Kidney tubule cell (primary cell): Measurements from ENCODE around the gene SPAG17.

Source experiments
- DNase-seq: peaks from one replicate; pipeline ENCODE4 v3.0.0-alpha.2; 2018; ENCODE audit warnings: low spot score

SPAG17 gene

DNA sequence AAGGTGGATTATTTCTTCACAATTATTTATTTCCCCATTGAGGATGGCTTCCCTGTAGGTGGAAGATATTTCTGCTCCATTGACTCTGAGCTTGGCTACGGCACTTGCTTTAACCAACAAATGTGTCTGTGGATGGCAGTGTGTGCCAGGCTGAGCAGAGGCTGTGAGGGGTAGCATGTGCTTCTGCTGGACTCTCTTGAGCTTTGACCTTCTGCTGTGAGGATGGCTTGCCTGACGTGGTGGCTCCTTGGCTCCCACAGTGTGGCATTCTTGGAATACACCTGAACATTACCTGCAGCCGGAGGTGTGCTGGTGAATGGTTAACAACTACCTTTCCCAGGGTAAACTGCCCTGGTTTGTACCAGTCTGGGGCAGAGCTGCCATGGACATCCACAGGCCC, 208.6 kb downstream of the SPAG17 start:
- DNase-seq = peak; percentile 31

DNA sequence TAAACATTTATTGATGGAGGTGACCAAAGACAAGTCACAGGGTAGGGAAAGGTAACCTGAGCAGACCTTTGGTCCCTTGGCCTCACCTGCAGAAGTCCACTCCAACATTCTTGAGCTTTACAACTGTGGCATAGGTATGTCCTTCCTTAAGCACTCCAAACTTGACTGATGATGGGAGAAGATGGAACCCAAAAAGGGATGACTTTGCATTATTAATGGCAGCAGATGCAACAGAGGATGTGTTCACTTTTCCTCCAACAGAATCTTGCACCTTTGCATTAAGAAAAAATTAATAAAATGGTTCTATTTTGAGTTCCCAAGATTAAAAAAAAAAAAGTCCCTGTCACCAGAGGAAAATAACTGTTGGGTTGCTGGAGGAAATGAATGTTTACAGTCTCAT, 213.3 kb downstream of the SPAG17 start:
- no peak for DNase-seq

DNA sequence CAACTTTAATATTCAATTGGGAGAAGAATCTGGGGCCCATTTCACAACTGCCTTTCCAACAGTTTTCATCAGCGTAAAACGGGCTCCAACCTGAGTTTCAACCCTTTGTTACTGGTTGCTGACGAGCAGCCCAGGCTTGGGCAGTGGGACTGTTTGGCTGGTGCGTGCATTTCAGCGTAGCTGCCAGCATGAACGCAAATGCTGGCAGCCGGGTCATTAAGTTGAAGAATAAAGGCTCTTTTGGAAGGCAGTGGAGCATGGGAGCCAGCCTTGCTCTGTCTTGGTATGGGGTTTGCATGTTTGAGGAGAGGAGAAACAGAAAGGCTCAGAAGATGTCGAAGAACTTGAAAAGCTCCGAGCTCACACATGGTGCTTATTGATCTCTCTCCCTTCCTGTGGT, 214.8 kb downstream of the SPAG17 start:
- no peak for DNase-seq

DNA sequence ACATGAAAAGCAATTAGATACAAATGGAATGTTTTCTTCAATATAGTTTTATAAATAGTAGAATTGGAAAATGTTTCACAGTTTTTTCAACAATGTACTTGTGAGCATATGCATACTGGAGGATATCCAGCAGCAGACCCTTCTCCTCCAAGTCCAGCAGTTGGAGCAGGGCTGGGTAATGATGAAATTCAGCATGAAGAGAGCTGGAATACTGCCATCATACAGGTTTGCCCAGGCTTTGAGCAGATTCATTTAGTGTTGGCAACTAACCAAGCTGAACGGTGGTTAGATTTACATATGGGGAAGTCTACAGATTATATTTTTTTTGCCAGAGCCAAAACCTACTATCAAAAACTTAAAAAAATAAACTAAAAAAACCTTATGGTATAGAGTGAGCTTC, 217.1 kb downstream of the SPAG17 start:
- peak; percentile 13 for DNase-seq

DNA sequence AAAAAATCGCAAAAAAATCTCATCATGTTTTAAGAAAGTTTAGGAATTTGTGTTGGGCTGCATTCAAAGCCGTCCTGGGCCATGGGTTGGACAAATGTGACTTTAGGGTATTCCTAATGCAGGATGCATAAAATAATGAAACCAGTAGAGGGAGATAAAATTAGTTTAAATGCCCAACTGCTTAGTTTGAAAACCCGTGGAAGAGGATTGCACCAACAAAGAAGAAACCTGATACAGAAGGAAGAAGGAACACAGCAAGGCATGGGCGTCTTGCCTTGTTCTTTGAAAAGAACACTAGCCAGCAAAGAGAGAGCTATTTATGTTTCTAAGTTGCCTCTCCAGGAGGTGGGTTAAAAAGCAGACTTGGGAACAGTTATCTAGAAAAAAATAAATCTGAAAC, 217.6 kb downstream of the SPAG17 start:
- DNase-seq = no peak

DNA sequence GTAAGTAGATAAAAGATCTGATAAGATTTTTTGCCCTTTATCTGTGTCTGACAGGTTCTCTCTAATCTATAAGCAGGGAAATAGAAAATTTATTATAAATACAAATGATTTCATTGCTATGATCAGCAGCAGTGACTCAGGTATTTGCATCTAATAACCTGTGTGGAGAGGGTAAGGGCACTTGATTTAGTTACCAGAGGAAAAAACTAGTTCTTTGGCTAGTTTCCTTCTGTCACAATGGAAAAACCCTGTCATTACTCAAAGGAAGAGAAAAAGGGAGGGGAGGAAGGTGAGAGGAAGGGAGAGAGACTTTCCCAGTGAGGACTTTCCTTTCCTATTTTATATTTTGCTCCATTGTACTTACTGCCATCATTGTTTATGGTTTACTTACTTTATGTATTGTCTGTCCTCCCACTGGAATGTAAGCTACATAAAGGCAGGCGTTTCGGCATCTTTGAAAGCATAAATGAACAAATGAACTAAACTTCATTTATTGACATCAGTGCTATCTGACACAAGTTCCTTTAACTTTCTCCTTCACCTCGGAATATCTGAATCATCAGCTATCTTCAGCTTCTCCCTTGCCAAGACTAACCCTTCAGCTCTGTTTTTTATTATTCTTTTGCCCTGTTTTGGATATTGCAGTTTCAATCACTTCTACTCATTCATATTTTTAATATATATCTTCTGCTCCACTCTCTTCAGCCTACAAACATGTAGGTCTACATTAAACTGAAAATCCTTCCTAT, 220.6 kb downstream of the SPAG17 start:
- DNase-seq = no peak

DNA sequence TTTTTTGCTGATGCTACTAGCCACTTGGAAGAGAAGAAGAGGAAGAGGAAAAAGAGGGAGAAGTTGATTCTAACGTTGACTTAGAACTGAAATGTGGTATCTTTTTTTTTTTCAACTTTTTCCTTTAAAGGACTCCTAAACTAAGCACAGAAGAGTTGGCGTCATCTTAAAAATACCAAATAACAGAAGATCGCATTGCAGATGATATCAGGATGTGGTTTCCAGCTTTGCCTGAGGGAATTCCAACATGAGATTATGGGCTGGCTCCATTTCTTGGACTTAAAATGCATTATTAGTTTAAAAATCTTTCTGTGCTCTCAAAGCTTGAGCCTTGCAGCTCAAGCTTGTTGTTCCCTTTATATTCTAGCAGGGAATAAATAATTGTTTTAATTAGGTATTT, 225.7 kb downstream of the SPAG17 start:
- no peak for DNase-seq

DNA sequence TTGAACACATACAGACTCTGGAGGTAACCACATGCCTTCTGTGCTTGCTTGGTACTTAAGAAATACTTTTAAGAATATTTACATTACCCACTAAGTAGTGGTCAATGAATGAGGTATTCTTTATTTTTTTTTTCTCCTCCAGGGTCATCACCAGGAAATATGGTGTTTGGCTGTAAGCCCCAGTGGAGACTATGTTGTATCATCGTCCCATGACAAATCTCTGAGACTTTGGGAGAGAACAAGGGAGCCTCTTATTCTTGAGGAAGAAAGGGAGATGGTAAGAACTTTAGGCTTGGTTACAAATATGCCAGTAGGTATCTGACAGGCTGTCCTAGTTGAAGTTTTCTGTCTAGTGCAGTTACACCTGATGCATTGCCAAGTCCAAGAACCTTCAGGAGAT, 232.6 kb downstream of the SPAG17 start:
- no peak for DNase-seq

DNA sequence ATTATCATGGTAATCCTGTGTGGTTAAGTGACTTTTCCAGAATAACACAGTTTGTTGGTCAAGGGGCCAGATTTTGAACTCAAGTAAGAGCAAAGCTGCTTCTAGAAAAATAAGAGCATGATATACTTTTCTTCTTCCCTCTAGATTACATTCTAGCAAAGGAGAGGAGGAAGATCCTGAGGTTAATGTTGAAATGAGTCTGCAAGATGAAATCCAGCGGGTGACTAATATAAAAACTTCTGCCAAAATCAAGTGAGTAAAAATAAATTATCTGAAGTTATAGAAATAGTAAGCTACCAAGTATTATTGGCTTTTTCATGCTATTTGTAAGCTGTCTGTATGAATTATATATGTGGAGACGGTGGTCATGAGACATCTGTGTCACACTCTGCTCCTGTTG, 242.7 kb downstream of the SPAG17 start:
- DNase-seq = no peak

DNA sequence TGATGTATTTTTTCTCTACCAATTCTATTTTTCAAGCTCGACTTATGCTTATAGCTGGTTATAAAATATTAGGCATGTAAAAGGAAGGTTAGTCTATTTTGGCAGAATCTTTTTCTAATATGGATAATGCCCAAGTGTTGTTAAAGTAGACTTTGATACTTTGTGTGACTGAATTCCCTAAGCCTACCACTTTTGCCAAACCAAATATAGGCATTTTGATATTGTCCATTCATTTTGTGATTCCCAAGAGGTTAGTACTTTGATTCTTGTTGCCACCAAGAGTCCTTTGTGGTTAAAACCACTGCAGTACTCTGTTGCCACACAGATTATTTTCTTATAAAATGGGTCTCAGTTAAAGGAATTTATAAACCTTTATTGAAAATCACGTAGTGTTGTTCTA, 251.3 kb downstream of the SPAG17 start:
- DNase-seq = no peak

DNA sequence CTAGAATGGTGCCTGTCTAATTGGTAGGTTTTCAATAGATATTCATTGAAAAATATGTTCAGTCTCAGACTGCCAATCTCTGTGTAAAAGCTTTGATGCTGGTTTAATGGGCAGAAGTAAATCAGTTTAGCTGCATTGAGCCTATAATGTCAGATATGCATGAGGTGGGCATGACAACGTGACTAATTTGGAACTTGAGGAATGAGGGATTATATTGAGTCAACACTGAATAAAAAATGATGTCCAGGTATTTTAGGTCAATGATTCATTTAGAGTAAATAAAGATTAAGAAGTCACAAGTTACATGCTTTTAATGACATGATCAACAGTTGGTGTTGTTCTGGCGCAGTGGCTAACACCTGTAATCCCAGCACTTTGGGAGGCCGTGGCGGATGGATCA, 252.5 kb downstream of the SPAG17 start:
- DNase-seq = peak; percentile 40

DNA sequence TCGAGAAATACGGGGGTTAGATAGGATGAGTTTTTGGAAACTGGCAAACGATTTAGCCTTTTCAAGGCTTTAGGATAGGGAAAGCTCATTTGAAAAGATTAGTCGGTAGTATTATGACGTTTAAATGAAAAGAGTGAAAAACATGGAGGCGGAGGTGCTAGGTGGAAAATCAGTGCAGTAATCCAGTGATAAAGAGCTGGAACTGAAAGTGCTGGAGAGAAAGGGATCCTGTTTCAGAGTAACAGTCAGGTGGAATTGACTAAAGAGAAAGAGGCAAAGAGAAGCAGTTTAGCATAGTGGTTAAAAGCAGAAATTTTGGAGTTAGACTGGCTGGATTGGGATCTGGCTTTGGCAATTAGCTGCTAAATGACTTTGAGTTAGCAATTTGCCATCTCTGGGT, 254.5 kb downstream of the SPAG17 start:
- DNase-seq = peak; percentile 2

DNA sequence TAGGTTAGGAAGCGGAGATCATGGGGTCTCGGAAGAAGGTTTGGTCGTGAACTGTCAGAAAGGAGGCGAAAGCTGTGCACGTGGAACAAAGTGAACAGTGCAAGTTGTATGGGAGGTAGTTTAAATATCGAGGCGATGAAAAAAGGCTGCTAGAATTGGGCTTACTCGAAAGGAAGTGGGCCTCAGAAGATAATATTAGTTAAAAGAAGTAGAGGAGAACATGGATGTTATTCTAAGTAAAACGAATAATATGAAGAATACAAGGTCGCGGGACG, 254.9 kb downstream of the SPAG17 start:
- no peak for DNase-seq

DNA sequence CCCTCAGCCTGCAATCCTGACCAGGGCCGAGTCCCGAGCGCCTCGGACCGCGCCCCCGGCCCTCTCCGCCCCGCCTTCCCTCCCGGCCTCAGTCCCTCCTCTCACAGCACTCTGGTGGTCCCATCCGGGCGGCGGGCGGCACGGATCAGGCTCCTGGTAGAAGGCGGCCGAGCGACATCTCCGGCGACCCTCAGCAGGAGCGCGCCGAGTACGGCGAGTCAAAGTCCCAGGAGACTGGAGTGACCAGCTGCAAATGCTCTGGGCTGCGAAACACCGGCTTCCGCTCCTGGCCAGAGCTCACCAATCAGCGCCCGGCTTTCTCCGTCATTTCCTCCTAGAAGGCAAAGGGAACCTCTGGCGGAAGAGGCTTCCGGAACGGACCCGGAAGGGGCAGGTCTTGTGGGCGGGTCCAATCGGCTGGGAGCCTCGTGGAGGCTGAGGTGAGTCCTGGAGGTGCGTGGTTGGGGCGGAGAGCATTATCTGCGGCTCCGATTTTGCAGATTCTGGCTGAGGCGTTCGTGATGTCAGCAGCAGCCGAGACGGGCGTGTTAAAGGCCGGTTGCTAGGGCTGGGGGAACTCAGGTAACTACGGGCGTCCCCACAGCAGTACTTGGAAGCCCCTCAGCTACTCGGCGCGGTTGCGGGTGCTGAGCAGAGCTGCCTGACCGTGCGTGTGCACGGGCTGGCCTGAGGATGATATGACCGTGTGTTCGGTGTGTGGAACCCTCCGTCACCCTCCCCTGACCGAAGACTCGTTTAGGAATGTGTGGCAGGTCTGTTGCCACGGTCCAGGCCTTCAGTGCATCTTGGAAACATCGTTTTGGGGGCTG, 255.5 kb downstream of the SPAG17 start, which contains the start of the genes GDAP2 and WDR3:
Gene GDAP2, minus strand, starts transcription at position 279 of the 830 bp plus-strand sequence. CDS start 9,264 bp downstream, outside the sequence.
Gene WDR3, plus strand, starts transcription at position 397 of the 830 bp plus-strand sequence. CDS start 3,581 bp downstream, outside the sequence.
- peak; percentile 98 for DNase-seq

DNA sequence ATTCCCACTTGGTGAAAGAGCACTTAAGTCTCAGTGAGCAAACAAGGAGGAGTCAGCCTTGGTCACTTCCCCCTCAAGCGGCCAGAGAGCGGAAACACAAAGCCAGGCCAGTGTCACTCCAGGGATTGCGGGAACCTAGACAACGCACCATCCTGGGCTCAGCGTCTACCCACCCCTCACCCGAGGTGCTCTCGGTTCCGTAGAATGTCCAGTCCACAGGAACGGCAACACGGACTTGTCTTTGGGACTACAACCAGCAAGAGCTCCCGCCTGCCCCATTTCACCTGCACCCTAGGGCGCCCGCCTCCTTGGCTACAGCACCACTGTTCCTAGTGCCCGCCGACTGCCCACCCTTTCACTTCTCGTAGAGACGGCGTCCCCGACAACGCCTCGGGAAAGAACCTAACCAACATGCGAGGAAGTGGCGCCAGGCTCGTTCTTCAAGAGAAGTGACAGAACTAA, 256.1 kb downstream of the SPAG17 start:
- peak; percentile 72 for DNase-seq

DNA sequence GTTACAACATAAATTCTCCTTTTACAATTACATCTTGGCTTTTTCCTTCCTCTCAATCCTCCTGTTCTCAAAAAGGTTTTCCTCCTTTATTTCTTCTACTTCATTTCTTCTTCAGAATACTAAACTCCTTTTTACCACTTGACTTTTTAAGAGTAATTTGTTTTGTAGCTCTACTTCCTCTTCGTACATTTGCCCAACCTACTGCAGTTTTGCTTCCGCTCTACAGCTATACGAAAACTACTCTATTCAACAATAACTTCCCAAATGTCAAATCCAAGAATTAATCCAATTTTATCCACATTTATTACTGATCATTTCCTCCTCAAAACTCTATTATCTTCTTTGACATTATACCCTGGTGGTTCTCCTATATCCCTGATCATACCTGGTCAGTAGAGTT, 259.0 kb downstream of the SPAG17 start:
- no peak for DNase-seq

DNA sequence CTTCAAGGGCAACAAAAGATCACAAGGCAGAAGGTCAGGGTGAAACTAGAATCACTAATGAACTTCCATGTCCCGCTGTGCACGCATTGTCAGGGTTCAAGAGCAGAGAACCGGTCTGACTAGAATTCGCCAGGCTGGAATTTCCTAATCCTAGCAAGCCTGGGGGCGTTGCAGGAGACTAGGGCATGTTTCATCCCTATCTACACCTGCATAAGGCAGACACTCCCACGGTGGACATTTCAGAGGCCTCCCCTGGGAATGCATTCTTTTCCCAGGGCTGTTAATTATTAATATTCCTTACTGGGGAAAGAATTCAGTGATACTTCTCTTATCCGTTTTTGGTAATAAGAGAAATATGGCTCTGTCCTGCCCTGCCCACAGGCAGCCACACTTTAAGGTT, 262.3 kb downstream of the SPAG17 start:
- DNase-seq = peak; percentile 19

DNA sequence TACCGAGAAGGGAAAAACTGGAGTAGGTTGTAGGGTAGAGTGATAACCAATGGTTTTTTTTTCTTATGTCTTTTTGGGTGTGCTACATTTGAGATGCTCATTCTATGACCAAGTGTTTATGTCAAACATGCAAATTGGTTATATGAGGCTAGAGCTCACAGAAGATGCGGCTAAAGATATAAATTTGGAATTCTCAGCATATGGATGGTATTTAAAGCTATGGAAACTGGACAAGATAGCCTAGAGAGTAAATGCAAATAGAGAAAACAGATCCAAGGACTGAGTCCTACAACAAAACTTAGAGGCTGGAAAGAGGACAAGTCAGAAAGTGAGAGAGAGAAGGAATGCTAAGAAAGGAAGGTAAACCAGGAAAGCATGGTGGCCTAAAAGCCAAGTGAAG, 263.0 kb downstream of the SPAG17 start:
- DNase-seq = no peak

DNA sequence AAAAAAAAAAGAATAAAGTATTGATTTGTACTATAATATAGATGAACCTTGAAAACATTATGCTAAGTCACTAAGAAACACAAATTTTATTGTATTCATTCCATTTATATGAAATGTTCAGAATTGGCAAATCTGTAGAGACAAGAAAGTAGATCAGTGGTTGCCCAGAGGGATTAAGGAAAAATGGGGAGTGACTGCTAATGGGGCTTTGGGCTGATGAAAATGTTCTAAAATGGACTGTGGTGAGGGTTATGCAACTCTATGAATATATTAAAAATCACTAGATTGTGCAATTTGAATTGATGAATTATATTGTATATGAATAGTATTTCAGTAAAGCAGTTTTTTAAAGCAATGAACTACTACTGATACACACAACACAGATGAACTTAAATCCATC, 265.7 kb downstream of the SPAG17 start:
- no peak for DNase-seq

DNA sequence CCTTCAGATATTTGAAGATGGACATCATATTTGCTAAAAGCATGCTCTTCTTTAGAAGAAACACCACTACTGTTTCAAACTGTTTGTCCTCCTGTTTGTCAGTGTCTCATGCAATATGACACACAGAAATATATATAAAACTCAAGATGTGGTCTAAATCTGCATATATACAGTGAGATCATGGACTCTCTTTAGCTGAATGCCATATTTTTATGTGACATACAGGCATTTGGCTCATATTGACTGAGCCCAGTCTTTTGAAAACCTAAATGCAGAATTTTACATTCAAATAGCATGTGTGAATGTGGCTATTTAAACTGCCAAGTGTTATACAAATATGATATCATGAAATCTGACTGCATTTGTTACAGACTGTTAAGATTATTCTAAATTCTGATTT, 274.0 kb downstream of the SPAG17 start:
- DNase-seq = no peak

DNA sequence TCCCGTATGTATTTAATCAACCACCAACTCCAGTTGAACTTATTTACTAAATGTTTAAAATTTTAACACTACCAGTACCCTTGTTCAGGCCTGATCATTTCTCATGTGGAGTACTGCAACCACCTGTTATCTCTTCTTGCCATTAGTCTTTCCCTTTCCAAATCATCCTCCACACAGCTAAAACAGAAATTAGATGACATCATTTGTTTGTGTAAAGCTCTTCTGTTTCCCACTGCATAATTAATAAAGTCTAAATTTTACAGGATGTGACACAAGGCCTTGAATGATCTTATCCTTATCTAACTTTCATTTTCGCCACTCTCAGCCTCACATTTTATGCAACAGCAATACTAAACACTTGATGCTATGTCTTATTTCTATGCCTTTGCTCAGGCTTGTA, 280.0 kb downstream of the SPAG17 start:
- DNase-seq = no peak

DNA sequence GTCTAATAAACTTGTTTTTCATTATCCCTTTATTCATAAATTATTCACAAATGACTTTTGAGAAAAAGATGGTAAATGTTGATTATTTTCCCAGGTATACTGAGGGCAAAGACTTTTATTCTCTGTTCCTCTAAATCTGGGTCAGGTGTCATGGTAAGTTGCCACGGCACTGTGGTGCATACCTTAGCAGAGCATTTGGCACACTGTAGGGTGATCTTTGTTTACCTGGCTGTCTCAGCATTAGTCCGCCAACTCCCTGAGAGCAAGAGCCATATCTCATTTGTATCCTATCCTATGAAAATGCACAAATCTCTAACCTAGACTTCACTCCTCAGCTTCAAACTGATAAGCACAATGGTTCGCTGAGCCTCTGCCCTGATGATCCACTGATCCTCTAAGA, 280.5 kb downstream of the SPAG17 start:
- no peak for DNase-seq
